Measurements from ENCODE around the gene COX11. TPM values are rescaled to one million over a fixed set of nuclear protein-coding genes. Genes with fewer than 3 reads are reported as not detected.

The COX11 gene
- total and polyA plus RNA-seq, 2 experiments from 2014 or later = 38.9 to 46.8 TPM

GRCh38 chr17:54919425-54919824 lies 49.0 kb downstream of the COX11 start:
- Histone ChIP-seq H3K9me3 (ENCODE audit: low read depth) (peaks cover 3% of the 10 kb centered on the region), H2AFZ (no peak overlapping the region), H3F3A (ENCODE audit: insufficient read depth) (no peaks in the 10 kb centered on the region), H3K9me2 (ENCODE audit: insufficient read depth) (no peaks in the 10 kb centered on the region), H3K79me2 (ENCODE audit: insufficient read depth) (no peaks in the 10 kb centered on the region), H3K27ac (no peak overlapping the region), H4K20me1 (ENCODE audit: insufficient read depth) (no peaks in the 10 kb centered on the region), H3K4me3 (no peak overlapping the region), H3K36me3 (ENCODE audit: low read depth) (peaks cover 12% of the 10 kb centered on the region; the same call in 1 of the 2 replicates), H3K27me3 (replicated peaks; ENCODE audit: insufficient read depth) (no peaks in the 10 kb centered on the region), H3K4me1 (ENCODE audit: insufficient read depth) (no peaks in the 10 kb centered on the region), H3K9ac (no peak overlapping the region), H3K4me2 (ENCODE audit: unreplicated experiment) (no peak overlapping the region)
- DNase-seq = no peak
- TF ChIP-seq EZH2phosphoT487 (IDR thresholded peaks at IDR 0.05; ENCODE audit: insufficient read depth, low read depth) = no peak
- no peak for TF ChIP-seq EZH2 (IDR thresholded peaks at IDR 0.05; ENCODE audit: insufficient read depth, poor library complexity, severe bottlenecking)
- in situ Hi-C loops (cut with MboI) = no loop called here

GRCh38 chr17:54916721-54917120 lies 51.7 kb downstream of the COX11 start:
- peaks cover 12% of the 10 kb centered on the region; the same call in 1 of the 2 replicates for H3K36me3 ChIP-seq (ENCODE audit: low read depth)
- no peaks in the 10 kb centered on the region for H3K9me2 ChIP-seq (ENCODE audit: insufficient read depth)
- 72 to 81% methylated on average over 2 of the region's 2 CpGs for WGBS, 2 experiments (ENCODE audit: low coverage in 1 of 2, low lambda C conversion rate in 2 of 2, missing lambda C conversion rate in 2 of 2)
- in situ Hi-C loops (cut with MboI) = no loop called here
- DNase-seq = no peak
- H3K27ac ChIP-seq = no peak overlapping the region
- no peak overlapping the region for H3K4me3 ChIP-seq
- H3K27me3 ChIP-seq (replicated peaks; ENCODE audit: insufficient read depth) = no peaks in the 10 kb centered on the region
- no peak overlapping the region for H3K4me2 ChIP-seq (ENCODE audit: unreplicated experiment)
- H3K4me1 ChIP-seq (ENCODE audit: insufficient read depth) = no peaks in the 10 kb centered on the region
- H3K79me2 ChIP-seq (ENCODE audit: insufficient read depth) = no peaks in the 10 kb centered on the region
- H3F3A ChIP-seq (ENCODE audit: insufficient read depth) = no peaks in the 10 kb centered on the region
- H2AFZ ChIP-seq = no peak overlapping the region
- H3K9ac ChIP-seq = no peak overlapping the region
- TF ChIP-seq EZH2 (IDR thresholded peaks at IDR 0.05; ENCODE audit: insufficient read depth, poor library complexity, severe bottlenecking) = no peak
- TF ChIP-seq EZH2phosphoT487 (IDR thresholded peaks at IDR 0.05; ENCODE audit: insufficient read depth, low read depth) = no peak
- H4K20me1 ChIP-seq (ENCODE audit: insufficient read depth) = no peaks in the 10 kb centered on the region
- peaks cover 3% of the 10 kb centered on the region for H3K9me3 ChIP-seq (ENCODE audit: low read depth)

Small RNA genes within 50 kb of the gene (small RNA-seq; reads per million reads assigned to genes)
- gene AC007485.1 (ENCODE audit: low read depth, low replicate concordance) = not detected

Other genes starting within 250 kb of the COX11 start
- 3.8 and 13.1 TPM in 2 replicates for gene TOM1L1, start 67.8 kb downstream of the COX11 start, total RNA-seq (2014; rRNA removed; shearing (Covaris generic))
- gene TOM1L1, start 67.8 kb downstream of the COX11 start, polyA plus RNA-seq (2016; fragmentation: Nextera tagmentation; extraction: Ambion mirVana) = 5.5 and 6.9 TPM in 2 replicates
- gene STXBP4, start 111 bp upstream of the COX11 start, total RNA-seq (2014; rRNA removed; shearing (Covaris generic)) = 4.6 and 5.9 TPM in 2 replicates
- gene STXBP4, start 111 bp upstream of the COX11 start, polyA plus RNA-seq (2016; fragmentation: Nextera tagmentation; extraction: Ambion mirVana) = 8.4 and 8.7 TPM in 2 replicates